Lung (tissue), 12 donors: ENCODE results near the gene CASQ2. TPM values are rescaled to one million over a fixed set of nuclear protein-coding genes. Genes with fewer than 3 reads are reported as not detected.

Source experiments
- ATAC-seq: fragments of 200-7000 bp; cut with Tn5 transposase; one replicate; pipeline ENCODE4 v1.9.1; 2020; ENCODE audit warnings: moderate number of reproducible peaks; ENCODE audit not compliant: insufficient read depth, low FRiP score
- DNase-seq, 3 donors: peaks; one replicate each; pipeline ENCODE4 v3.0.0-alpha.2; 2013 to 2017
- H3K27ac ChIP-seq, 2 donors: one replicate each; pipeline ENCODE4 v1.5.1; 2013; ENCODE audit warnings: mild to moderate bottlenecking in 2 of 2, moderate library complexity in 2 of 2, control low read depth in 1 of 2, inconsistent platforms in 1 of 2, low read depth in 1 of 2, low read length in 1 of 2
- H3K27me3 ChIP-seq, 3 donors: one replicate each; pipeline ENCODE4 v1.5.1; 2013; ENCODE audit warnings: low read length in 2 of 3; ENCODE audit not compliant: control insufficient read depth in 3 of 3, insufficient read depth in 3 of 3
- H3K36me3 ChIP-seq, 4 donors: one replicate each; pipeline ENCODE4 v1.5.1; 2013; ENCODE audit warnings: low read length in 4 of 4, mild to moderate bottlenecking in 1 of 4, moderate library complexity in 1 of 4; ENCODE audit not compliant: control insufficient read depth in 4 of 4, insufficient read depth in 4 of 4
- H3K4me1 ChIP-seq, 5 donors: one replicate each; pipeline ENCODE4 v1.5.1; 2013; ENCODE audit warnings: low read length in 5 of 5, mild to moderate bottlenecking in 2 of 5, moderate library complexity in 1 of 5; ENCODE audit not compliant: control insufficient read depth in 5 of 5, insufficient read depth in 5 of 5
- H3K4me3 ChIP-seq: one replicate; pipeline ENCODE4 v1.5.1; 2013; ENCODE audit warnings: mild to moderate bottlenecking, control low read depth, moderate library complexity
- H3K9ac ChIP-seq, 2 donors: one replicate each; pipeline ENCODE4 v1.5.1; 2013; ENCODE audit warnings: low read length in 2 of 2, control low read depth in 1 of 2; ENCODE audit not compliant: insufficient read depth in 1 of 2
- H3K9me3 ChIP-seq, 4 donors: one replicate each; pipeline ENCODE4 v1.5.1; 2013; ENCODE audit warnings: low read length in 3 of 4, mild to moderate bottlenecking in 1 of 4, moderate library complexity in 1 of 4; ENCODE audit not compliant: control insufficient read depth in 4 of 4, insufficient read depth in 3 of 4
- WGBS, 2 donors: extraction: QIAGEN DNeasy Blood & Tissue Kit; methylation state at CpG; one replicate each; pipeline ENCODE4 v1.1.7; 2013; 5-methylcytosine and 5-hydroxymethylcytosine counted together
- polyA plus RNA-seq, 2 donors: library from polyadenylated mRNA; stranded (reverse); fragments of 200-250 nt; gene quantifications; one replicate each; pipeline ENCODE4 v1.2.1, GENCODE V29; 2013
- total RNA-seq, 2 donors: library from RNA; depleted of rRNA in 1 of 2; stranded (reverse); fragments of >200 nt in 1 of 2; gene quantifications; one replicate each; pipeline ENCODE4 v1.2.1, GENCODE V29; 2014 to 2021
- TF ChIP-seq, protein P1 (sequence below): IDR thresholded peaks from 2 replicates; pipeline ENCODE4 v1.5.1; 2012; ENCODE audit warnings: mild to moderate bottlenecking; ENCODE audit errors: control extremely low read depth, extremely low read depth
- donor health status: control.
- donor health status: control.
- donor health status: Bipolar disorder and iron deficiency.
- donor health status: healthy.
- donor health status: DM: yes; HTN: yes; CAD: no.

CASQ2 gene
- total and polyA plus RNA-seq, 4 donors, result 0.50 to 3.4 (median 1.4) TPM

- H3K27me3 ChIP-seq, result no peaks in the 10 kb centered on the region
- WGBS, 2 donors, result 79% methylated on average over 8 of the region's 8 CpGs
- H3K27ac ChIP-seq, result peak overlapping the region in 1 of 2 donors; percentile 79
- ATAC-seq (no peak), DNase-seq (no peak)
- TF ChIP-seq, protein P1, sequence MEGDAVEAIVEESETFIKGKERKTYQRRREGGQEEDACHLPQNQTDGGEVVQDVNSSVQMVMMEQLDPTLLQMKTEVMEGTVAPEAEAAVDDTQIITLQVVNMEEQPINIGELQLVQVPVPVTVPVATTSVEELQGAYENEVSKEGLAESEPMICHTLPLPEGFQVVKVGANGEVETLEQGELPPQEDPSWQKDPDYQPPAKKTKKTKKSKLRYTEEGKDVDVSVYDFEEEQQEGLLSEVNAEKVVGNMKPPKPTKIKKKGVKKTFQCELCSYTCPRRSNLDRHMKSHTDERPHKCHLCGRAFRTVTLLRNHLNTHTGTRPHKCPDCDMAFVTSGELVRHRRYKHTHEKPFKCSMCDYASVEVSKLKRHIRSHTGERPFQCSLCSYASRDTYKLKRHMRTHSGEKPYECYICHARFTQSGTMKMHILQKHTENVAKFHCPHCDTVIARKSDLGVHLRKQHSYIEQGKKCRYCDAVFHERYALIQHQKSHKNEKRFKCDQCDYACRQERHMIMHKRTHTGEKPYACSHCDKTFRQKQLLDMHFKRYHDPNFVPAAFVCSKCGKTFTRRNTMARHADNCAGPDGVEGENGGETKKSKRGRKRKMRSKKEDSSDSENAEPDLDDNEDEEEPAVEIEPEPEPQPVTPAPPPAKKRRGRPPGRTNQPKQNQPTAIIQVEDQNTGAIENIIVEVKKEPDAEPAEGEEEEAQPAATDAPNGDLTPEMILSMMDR, result no peak
- H3K4me3 ChIP-seq, result no peak overlapping the region
- H3K36me3 ChIP-seq, result no peaks in the 10 kb centered on the region
- H3K4me1 ChIP-seq, result peaks cover 2 to 33% (median 6%) of the 10 kb centered on the region in 5 donors
- H3K9ac ChIP-seq, result no peak overlapping the region
- peaks cover 0 to 9% (median 0%) of the 10 kb centered on the region in 4 donors for H3K9me3 ChIP-seq
These were observed 12.8 kb downstream of the CASQ2 start for GRCh38 chr1:115755456-115756370.

- no peak overlapping the region for H3K4me3 ChIP-seq
- H3K9ac ChIP-seq, result no peak overlapping the region
- 66 to 70% methylated on average over 8 of the region's 8 CpGs for whole genome bisulfite sequencing, 2 donors
- TF ChIP-seq, protein P1, result no peak
- ATAC-seq (no peak), DNase-seq (peak in 1 of 3 donors; percentile 26)
- H3K27me3 ChIP-seq, result no peaks in the 10 kb centered on the region
- H3K36me3 ChIP-seq, result no peaks in the 10 kb centered on the region
- peaks cover 0 to 3% (median 0%) of the 10 kb centered on the region in 4 donors for H3K9me3 ChIP-seq
- H3K4me1 ChIP-seq, result peaks cover 2 to 45% (median 6%) of the 10 kb centered on the region in 5 donors
- peak overlapping the region in 1 of 2 donors; percentile 86 for H3K27ac ChIP-seq
These were observed 14.7 kb downstream of the CASQ2 start for GRCh38 chr1:115753830-115754229.

DNA sequence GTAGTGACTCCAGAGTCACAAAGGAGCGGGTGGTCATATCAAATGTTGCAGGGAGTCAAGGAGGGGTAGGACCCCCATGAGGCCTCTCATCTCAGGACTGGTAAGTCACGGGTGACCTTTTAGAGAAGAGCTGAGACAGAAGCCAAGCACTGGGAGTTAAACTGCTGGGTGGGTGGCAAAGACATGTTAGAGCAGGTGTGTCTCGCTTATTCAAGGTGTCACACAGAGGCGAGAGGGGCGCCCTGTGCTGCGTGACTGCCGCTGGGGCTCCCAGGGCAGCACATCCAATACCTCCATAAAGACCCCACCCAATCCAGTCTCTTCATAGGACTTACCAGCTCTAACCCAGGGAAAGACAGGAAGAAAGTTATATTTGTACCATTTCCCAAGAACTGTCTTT is 15.2 kb downstream of the CASQ2 start:
- no peak for DNase-seq
- H3K9me3 ChIP-seq, result peaks cover 0 to 3% (median 0%) of the 10 kb centered on the region in 4 donors
- WGBS, 2 donors, result 94 to 96% methylated on average over 7 of the region's 7 CpGs
- peak overlapping the region in 1 of 2 donors; percentile 86 for H3K27ac ChIP-seq
- no peak for ATAC-seq
- H3K9ac ChIP-seq, result no peak overlapping the region
- TF ChIP-seq, protein P1, result no peak
- no peaks in the 10 kb centered on the region for H3K36me3 ChIP-seq
- no peaks in the 10 kb centered on the region for H3K27me3 ChIP-seq
- H3K4me1 ChIP-seq, result peaks cover under 1 to 47% (median 4%) of the 10 kb centered on the region in 5 donors
- no peak overlapping the region for H3K4me3 ChIP-seq
